Keratinocyte (primary cell): ENCODE results near the gene CCNY.

Source experiments
- EZH2 ChIP-seq: IDR thresholded peaks from one replicate; pipeline ENCODE4 v1.6.1; 2012; ENCODE audit warnings: inconsistent platforms, mild to moderate bottlenecking, low read length, moderate library complexity
- TF ChIP-seq, protein P1 (sequence below), 3 experiments: IDR thresholded peaks in 1 of 3; conservative IDR thresholded peaks in 1 of 3; optimal IDR thresholded peaks in 1 of 3; 2 replicates in 2 of 3; 3 replicates in 1 of 3; pipeline versions ENCODE3 to v1.5.1; 2011; ENCODE audit warnings: low read length in 3 of 3, mild to moderate bottlenecking in 3 of 3, moderate library complexity in 2 of 3, control low read depth in 1 of 3, inconsistent platforms in 1 of 3; ENCODE audit not compliant: insufficient read depth in 2 of 3; ENCODE audit errors: extremely low read depth in 1 of 3

DNA sequence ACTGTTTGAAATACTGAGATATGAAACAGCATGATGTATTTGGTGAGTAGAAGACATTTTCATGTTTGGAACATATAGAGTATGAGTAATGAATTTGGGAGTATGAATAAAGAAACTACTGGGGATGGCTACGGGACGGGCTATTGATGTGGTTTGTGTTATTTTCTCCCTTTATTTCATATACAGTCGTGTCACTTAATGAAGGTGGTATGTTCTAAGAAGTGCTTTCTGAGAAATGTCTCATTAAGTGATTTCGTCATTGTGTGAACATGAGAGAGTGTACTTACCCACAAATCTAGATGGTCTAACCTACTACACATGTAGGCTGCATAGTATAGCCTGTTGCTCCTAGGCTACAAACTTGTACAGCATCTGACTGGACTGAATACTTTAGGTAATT lies 106.3 kb downstream of the CCNY start:
- TF ChIP-seq, protein P1, sequence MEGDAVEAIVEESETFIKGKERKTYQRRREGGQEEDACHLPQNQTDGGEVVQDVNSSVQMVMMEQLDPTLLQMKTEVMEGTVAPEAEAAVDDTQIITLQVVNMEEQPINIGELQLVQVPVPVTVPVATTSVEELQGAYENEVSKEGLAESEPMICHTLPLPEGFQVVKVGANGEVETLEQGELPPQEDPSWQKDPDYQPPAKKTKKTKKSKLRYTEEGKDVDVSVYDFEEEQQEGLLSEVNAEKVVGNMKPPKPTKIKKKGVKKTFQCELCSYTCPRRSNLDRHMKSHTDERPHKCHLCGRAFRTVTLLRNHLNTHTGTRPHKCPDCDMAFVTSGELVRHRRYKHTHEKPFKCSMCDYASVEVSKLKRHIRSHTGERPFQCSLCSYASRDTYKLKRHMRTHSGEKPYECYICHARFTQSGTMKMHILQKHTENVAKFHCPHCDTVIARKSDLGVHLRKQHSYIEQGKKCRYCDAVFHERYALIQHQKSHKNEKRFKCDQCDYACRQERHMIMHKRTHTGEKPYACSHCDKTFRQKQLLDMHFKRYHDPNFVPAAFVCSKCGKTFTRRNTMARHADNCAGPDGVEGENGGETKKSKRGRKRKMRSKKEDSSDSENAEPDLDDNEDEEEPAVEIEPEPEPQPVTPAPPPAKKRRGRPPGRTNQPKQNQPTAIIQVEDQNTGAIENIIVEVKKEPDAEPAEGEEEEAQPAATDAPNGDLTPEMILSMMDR (optimal IDR thresholded peaks at IDR 0.05 in 1 of 3, IDR thresholded peaks at IDR 0.05 in 1 of 3, conservative IDR thresholded peaks at IDR 0.05 in 1 of 3; ENCODE audit: extremely low read depth in 1 of 3, insufficient read depth in 2 of 3, low read length in 3 of 3), result no peak
- TF ChIP-seq EZH2, result no peak
